ENCODE results near the gene HDAC4.

HDAC4 gene

DNA sequence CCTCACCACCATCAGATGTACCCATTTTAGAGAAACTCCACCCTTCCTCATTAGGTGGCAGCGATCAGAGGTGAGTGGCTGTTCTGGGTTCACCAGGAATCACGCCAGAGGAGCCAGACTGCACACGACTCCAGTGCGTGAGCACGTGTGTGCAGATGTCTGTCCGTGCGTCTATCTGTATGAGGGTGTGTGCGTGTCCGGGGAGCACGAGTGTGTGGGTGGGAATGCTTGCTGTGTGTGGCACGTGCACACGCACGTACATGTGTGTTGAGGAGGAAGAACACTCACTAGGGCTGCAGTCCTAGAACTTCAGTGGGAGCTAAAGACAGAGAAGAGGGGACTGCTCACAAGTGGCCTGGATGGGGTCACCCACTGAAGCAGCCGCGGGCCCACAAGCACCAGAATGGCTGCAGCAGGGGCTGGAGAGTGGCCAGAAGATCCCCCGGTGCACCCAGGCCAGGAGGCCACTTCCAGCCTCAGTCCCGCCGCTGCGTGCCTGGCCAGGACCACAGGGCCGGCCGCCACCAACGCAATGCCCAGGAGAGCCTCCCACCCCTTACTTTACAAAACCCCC lies 13.9 kb downstream of the HDAC4 start:
- Histone ChIP-seq H3K36me3 (ENCODE audit: control insufficient read depth in 2 of 2, insufficient read depth in 1 of 2, low read length in 2 of 2) (no peaks in the 10 kb centered on the region), H3K9me3 (ENCODE audit: control insufficient read depth, insufficient read depth, low read depth, low read length) (no peaks in the 10 kb centered on the region)

GRCh38 chr2:239386001-239386670 lies 14.7 kb downstream of the HDAC4 start:
- Histone ChIP-seq H3K4me1 (ENCODE audit: control insufficient read depth, insufficient read depth, low read length) (no peaks in the 10 kb centered on the region), H3K4me3 (ENCODE audit: low read depth, low read length) (no peak overlapping the region), H3K27ac (ENCODE audit: extremely low read depth, low read depth, low read length) (no peak overlapping the region), H3K36me3 (ENCODE audit: control insufficient read depth in 2 of 2, insufficient read depth in 1 of 2, low read length in 2 of 2) (no peaks in the 10 kb centered on the region), H3K9me3 (ENCODE audit: control insufficient read depth, insufficient read depth, low read depth, low read length) (no peaks in the 10 kb centered on the region)
- ChIA-PET CTCF (interaction anchor here (0.6 kb wide), 1 partner anchor 28 kb away, joined by 3 read pairs; no protein-coding TSS in a partner anchor), POLR2A (no interaction called here)
- TF ChIP-seq ZNF274 (IDR thresholded peaks at IDR 0.05; ENCODE audit: low read length) (no peak), ZNF274 (tag by site-specific recombination; IDR thresholded peaks at IDR 0.05; ENCODE audit: borderline replicate concordance) (no peak), ZNF214 (tag by site-specific recombination; IDR thresholded peaks at IDR 0.05; ENCODE audit: borderline replicate concordance) (no peak), OSR2 (tag by site-specific recombination; IDR thresholded peaks at IDR 0.05) (no peak), ZNF174 (tag by site-specific recombination; IDR thresholded peaks at IDR 0.05) (no peak), ZNF514 (tag by site-specific recombination; IDR thresholded peaks at IDR 0.05) (no peak), ZFHX2 (tag by site-specific recombination; conservative IDR thresholded peaks at IDR 0.05) (no peak), SCRT1 (tag by site-specific recombination; IDR thresholded peaks at IDR 0.05; ENCODE audit: borderline replicate concordance) (no peak), MYNN (tag by site-specific recombination; IDR thresholded peaks at IDR 0.05; ENCODE audit: borderline replicate concordance) (no peak), ZNF239 (tag by site-specific recombination; IDR thresholded peaks at IDR 0.05) (no peak), RBAK (tag by site-specific recombination; IDR thresholded peaks at IDR 0.05) (no peak), ZNF223 (tag by site-specific recombination; IDR thresholded peaks at IDR 0.05) (no peak), PRDM2 (tag by site-specific recombination; IDR thresholded peaks at IDR 0.05; ENCODE audit: borderline replicate concordance) (no peak), KLF16 (tag by site-specific recombination; IDR thresholded peaks at IDR 0.05) (no peak), ZNF558 (tag by site-specific recombination; IDR thresholded peaks at IDR 0.05) (no peak), YY1 (tag by site-specific recombination; IDR thresholded peaks at IDR 0.05) (no peak)

More for the DNA sequence above, 13.9 kb downstream of the HDAC4 start:
- TF ChIP-seq, protein P1, sequence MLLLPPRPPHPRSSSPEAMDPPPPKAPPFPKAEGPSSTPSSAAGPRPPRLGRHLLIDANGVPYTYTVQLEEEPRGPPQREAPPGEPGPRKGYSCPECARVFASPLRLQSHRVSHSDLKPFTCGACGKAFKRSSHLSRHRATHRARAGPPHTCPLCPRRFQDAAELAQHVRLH (tag by site-specific recombination; IDR thresholded peaks at IDR 0.05), result no peak
- TF ChIP-seq ZNF155 (tag by site-specific recombination; IDR thresholded peaks at IDR 0.05) (no peak), ZNF132 (tag by site-specific recombination; IDR thresholded peaks at IDR 0.05; ENCODE audit: borderline replicate concordance) (no peak), ZNF830 (tag by site-specific recombination; IDR thresholded peaks at IDR 0.05; ENCODE audit: low read depth) (no peak), ZBTB17 (tag by site-specific recombination; IDR thresholded peaks at IDR 0.05) (no peak), KLF7 (tag by site-specific recombination; IDR thresholded peaks at IDR 0.05; ENCODE audit: borderline replicate concordance) (no peak), SP2 (tag by site-specific recombination; IDR thresholded peaks at IDR 0.05) (no peak), ZNF658 (tag by site-specific recombination; IDR thresholded peaks at IDR 0.05) (no peak), ZNF621 (tag by site-specific recombination; IDR thresholded peaks at IDR 0.05) (no peak)
- H3K27ac ChIP-seq (ENCODE audit: extremely low read depth, low read depth, low read length), result no peak overlapping the region
- H3K4me3 ChIP-seq (ENCODE audit: low read depth, low read length), result no peak overlapping the region
- ChIA-PET CTCF (no interaction called here), POLR2A (no interaction called here)
- no peaks in the 10 kb centered on the region for H3K4me1 ChIP-seq (ENCODE audit: control insufficient read depth, insufficient read depth, low read length)
